Measurements from ENCODE around the gene TRABD. TPM values are rescaled to one million over a fixed set of nuclear protein-coding genes. Genes with fewer than 3 reads are reported as not detected.

Gene TRABD
- total and polyA plus RNA-seq, 11 donors, result 14.3 to 32.9 (median 18.0) TPM

GRCh38 chr22:50153056-50153755 is 32.5 kb upstream of the TRABD start:
- Histone ChIP-seq H3K4me1 (no peaks in the 10 kb centered on the region), H3K27me3 (peaks cover 0 to 6% (median 0%) of the 10 kb centered on the region in 9 donors), H3K27ac (no peak overlapping the region), H3K4me3 (no peak overlapping the region), H3K36me3 (no peaks in the 10 kb centered on the region), H3K9me3 (no peaks in the 10 kb centered on the region)
- intact Hi-C loops (cut with DNase I), result loop anchor here in 1 of 10 donors (10.0 kb wide), 1 partner anchor 192 kb away; the partner anchor contains the start of gene PPP6R2
- ATAC-seq, result no peak
- DNase-seq, result no peak
- WGBS, 4 donors, result 73 to 82% (median 78%) methylated on average over 11 to 25 of the region's 25 CpGs
- TF ChIP-seq POLR2A (IDR thresholded peaks at IDR 0.05) (no peak), CTCF (IDR thresholded peaks at IDR 0.05) (no peak)

DNA sequence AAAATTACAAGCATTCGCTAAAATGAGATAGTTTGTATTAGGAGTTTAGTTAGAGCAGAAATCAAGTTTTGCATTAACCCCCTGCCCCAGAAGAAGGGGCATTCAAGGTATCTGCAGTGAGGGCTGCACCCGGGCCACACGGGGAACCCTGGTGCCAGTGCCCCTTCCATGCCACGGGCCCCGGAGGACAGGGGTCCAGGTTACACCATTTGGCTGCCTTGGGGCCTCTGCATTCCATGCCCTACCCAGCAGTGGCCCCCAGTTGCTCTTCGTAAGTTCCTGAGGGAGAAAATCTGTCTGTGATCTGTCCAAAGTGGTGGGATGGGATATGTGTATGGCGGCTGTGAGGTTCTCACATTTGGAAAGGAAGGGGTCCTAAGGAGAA is 32.0 kb upstream of the TRABD start:
- Histone ChIP-seq H3K27me3 (peaks cover 0 to 6% (median 0%) of the 10 kb centered on the region in 9 donors), H3K9me3 (no peaks in the 10 kb centered on the region), H3K4me3 (no peak overlapping the region), H3K27ac (no peak overlapping the region), H3K36me3 (no peaks in the 10 kb centered on the region), H3K4me1 (no peaks in the 10 kb centered on the region)
- ATAC-seq, result no peak
- intact Hi-C loops (cut with DNase I), result loop anchor here in 1 of 10 donors (10.0 kb wide), 1 partner anchor 191 kb away; the partner anchor contains the start of gene PPP6R2
- TF ChIP-seq POLR2A (IDR thresholded peaks at IDR 0.05), result no peak
- WGBS, 4 donors, result 83 to 91% (median 87%) methylated on average over 7 of the region's 7 CpGs
- DNase-seq, result no peak

- H3K27me3 ChIP-seq, result peaks cover 0 to 10% (median 0%) of the 10 kb centered on the region in 9 donors
- H3K27ac ChIP-seq, result no peak overlapping the region
- ATAC-seq (peak in 1 of 4 donors; percentile 12), DNase-seq (no peak)
- TF ChIP-seq POLR2A (IDR thresholded peaks at IDR 0.05) (no peak), CTCF (IDR thresholded peaks at IDR 0.05) (no peak)
- WGBS, 4 donors, result 78 to 81% (median 81%) methylated on average over 21 of the region's 21 CpGs
- H3K9me3 ChIP-seq, result no peaks in the 10 kb centered on the region
- H3K4me3 ChIP-seq, result no peak overlapping the region
- H3K36me3 ChIP-seq, result no peaks in the 10 kb centered on the region
- no peaks in the 10 kb centered on the region for H3K4me1 ChIP-seq
- intact Hi-C loops (cut with DNase I), result loop anchor here in 1 of 10 donors (10.0 kb wide), 1 partner anchor 187 kb away; the partner anchor contains the start of gene PPP6R2
These were observed 27.9 kb upstream of the TRABD start for GRCh38 chr22:50157709-50158375.

DNA sequence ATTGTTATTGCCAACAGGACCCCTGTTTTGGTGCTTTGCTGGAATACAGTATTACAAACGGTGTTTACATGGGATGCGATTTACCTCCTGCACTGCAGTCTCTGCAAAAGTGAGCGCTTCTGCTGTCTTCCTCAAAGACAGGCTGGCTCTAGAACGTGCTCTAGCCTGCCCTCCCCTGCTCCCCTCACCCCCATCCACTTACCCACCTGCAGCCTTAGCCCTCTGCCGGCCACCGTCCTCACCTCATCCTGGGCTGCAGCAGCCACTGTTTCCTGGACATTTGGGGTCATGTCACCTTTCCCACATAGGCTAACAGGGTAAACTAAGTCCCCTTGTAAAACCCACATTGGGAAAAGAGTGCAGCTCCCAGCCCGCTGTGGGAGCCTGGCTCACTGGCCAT is 24.8 kb upstream of the TRABD start:
- TF ChIP-seq CTCF (IDR thresholded peaks at IDR 0.05) (no peak), POLR2A (IDR thresholded peaks at IDR 0.05) (no peak)
- Histone ChIP-seq H3K27ac (no peak overlapping the region), H3K27me3 (peaks cover 0 to 10% (median 0%) of the 10 kb centered on the region in 9 donors), H3K36me3 (no peaks in the 10 kb centered on the region), H3K4me1 (no peaks in the 10 kb centered on the region), H3K4me3 (no peak overlapping the region), H3K9me3 (no peaks in the 10 kb centered on the region)
- ATAC-seq, result no peak
- intact Hi-C loops (cut with DNase I), result no loop called here
- WGBS, 4 donors, result 81 to 89% (median 84%) methylated on average over 6 to 7 of the region's 7 CpGs
- no peak for DNase-seq

All from heart left ventricle (tissue), 16 donors.